ENCODE measurements around the gene SMAD6.

The SMAD6 gene

GRCh38 chr15:66778314-66778665 is 76.3 kb downstream of the SMAD6 start:
- no peak for DNase-seq

GRCh38 chr15:66778716-66779115 is 76.7 kb downstream of the SMAD6 start:
- no peak for DNase-seq

GRCh38 chr15:66779331-66780009 is 77.4 kb downstream of the SMAD6 start:
- DNase-seq, result no peak

- DNase-seq, result no peak
Measured at GRCh38 chr15:66780172-66780972, 78.3 kb downstream of the SMAD6 start.

GRCh38 chr15:66780973-66781718 is 79.1 kb downstream of the SMAD6 start:
- no peak for DNase-seq

- DNase-seq, result no peak
Measured at GRCh38 chr15:66782785-66783184, 80.7 kb downstream of the SMAD6 start.

GRCh38 chr15:66783314-66783713 is 81.3 kb downstream of the SMAD6 start:
- no peak for DNase-seq

GRCh38 chr15:66783725-66784124 is 81.7 kb downstream of the SMAD6 start:
- no peak for DNase-seq

GRCh38 chr15:66784174-66784573 is 82.1 kb downstream of the SMAD6 start:
- DNase-seq, result no peak

GRCh38 chr15:66785637-66786036 is 83.6 kb downstream of the SMAD6 start:
- no peak for DNase-seq

GRCh38 chr15:66786222-66786621 is 84.2 kb downstream of the SMAD6 start:
- no peak for DNase-seq

- DNase-seq, result no peak
Measured at GRCh38 chr15:66786708-66787488, 84.9 kb downstream of the SMAD6 start.

GRCh38 chr15:66787489-66787871 is 85.4 kb downstream of the SMAD6 start:
- DNase-seq, result no peak

GRCh38 chr15:66788024-66788423 is 86.0 kb downstream of the SMAD6 start:
- DNase-seq, result no peak

- no peak for DNase-seq
Measured at GRCh38 chr15:66789029-66790025, 87.3 kb downstream of the SMAD6 start.

GRCh38 chr15:66795851-66796250 is 93.8 kb downstream of the SMAD6 start:
- DNase-seq, result no peak

- no peak for DNase-seq
Measured at GRCh38 chr15:66796343-66796742, 94.3 kb downstream of the SMAD6 start.

GRCh38 chr15:66797921-66798320 is 95.9 kb downstream of the SMAD6 start:
- DNase-seq, result no peak

- no peak for DNase-seq
Measured at GRCh38 chr15:66798426-66799061, 96.5 kb downstream of the SMAD6 start.

GRCh38 chr15:66799242-66799641 is 97.2 kb downstream of the SMAD6 start:
- DNase-seq, result no peak

- no peak for DNase-seq
Measured at GRCh38 chr15:66800584-66801235, 98.7 kb downstream of the SMAD6 start.
